ENCODE measurements around the gene IL10RB.

DNA sequence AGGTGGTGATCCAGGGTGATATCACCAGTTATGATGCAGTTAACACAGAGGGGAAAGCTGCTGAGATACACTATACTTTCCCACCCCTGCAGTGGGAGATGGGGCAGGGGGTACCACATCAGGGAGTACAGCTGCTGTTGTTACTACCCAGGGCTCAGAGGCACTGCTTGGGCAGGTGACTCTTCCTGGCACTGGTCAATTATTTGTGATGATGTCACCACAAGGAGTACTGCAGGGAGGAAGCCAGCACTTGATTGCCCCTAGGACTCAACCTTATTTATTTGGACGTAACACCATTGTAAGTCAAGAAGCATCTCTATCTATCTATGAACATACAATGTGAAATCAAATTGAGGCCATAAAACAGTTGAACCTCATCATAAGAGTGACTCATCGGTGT lies 68.7 kb downstream of the IL10RB start:
- TF ChIP-seq, protein P1, sequence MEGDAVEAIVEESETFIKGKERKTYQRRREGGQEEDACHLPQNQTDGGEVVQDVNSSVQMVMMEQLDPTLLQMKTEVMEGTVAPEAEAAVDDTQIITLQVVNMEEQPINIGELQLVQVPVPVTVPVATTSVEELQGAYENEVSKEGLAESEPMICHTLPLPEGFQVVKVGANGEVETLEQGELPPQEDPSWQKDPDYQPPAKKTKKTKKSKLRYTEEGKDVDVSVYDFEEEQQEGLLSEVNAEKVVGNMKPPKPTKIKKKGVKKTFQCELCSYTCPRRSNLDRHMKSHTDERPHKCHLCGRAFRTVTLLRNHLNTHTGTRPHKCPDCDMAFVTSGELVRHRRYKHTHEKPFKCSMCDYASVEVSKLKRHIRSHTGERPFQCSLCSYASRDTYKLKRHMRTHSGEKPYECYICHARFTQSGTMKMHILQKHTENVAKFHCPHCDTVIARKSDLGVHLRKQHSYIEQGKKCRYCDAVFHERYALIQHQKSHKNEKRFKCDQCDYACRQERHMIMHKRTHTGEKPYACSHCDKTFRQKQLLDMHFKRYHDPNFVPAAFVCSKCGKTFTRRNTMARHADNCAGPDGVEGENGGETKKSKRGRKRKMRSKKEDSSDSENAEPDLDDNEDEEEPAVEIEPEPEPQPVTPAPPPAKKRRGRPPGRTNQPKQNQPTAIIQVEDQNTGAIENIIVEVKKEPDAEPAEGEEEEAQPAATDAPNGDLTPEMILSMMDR (IDR thresholded peaks at IDR 0.05 in 4 of 5, conservative IDR thresholded peaks at IDR 0.05 in 1 of 5), result no peak
- no peak for TF ChIP-seq POLR2A (IDR thresholded peaks at IDR 0.05)
